HepG2 (cell line): ENCODE data around the gene PTPN14.

Source experiments
- EP300 ChIP-seq, 3 experiments: sonication (generic) in 1 of 3; formaldehyde crosslinking in 1 of 3; IDR thresholded peaks; 2 replicates each; pipeline versions ENCODE4 v1.5.1 to v1.6.1; 2011 to 2020; ENCODE audit warnings: low read depth in 2 of 3, low read length in 2 of 3, borderline replicate concordance in 1 of 3, improper control_type of control experiment in 1 of 3, mild to moderate bottlenecking in 1 of 3, missing genetic modification reagents in 1 of 3, moderate library complexity in 1 of 3
- FOSL1 ChIP-seq: sonication (generic); formaldehyde crosslinking; IDR thresholded peaks from 2 replicates; pipeline ENCODE4 v1.9.0; 2021; ENCODE audit warnings: missing genetic modification reagents, borderline replicate concordance
- MZF1 ChIP-seq: sonication (generic); formaldehyde crosslinking; IDR thresholded peaks from 2 replicates; pipeline ENCODE4 v1.8.1; 2023; ENCODE audit warnings: mild to moderate bottlenecking, missing genetic modification reagents, borderline replicate concordance
- POLR2A ChIP-seq, 2 experiments: IDR thresholded peaks; 2 replicates each; pipeline ENCODE4 v1.6.1; 2011; ENCODE audit warnings: low read depth in 2 of 2, low read length in 2 of 2, mild to moderate bottlenecking in 1 of 2, moderate library complexity in 1 of 2; ENCODE audit not compliant: insufficient read depth in 1 of 2
- SP1 ChIP-seq, 2 experiments: fragments of 450-650 bp in 1 of 2; sonication (generic) in 1 of 2; formaldehyde crosslinking in 1 of 2; IDR thresholded peaks; 2 replicates each; pipeline versions ENCODE4 v1.4.0 to v1.6.1; 2016 to 2020; ENCODE audit warnings: missing genetic modification reagents in 1 of 2
- ZNF274 ChIP-seq: sonication (generic); formaldehyde crosslinking; IDR thresholded peaks from 2 replicates; pipeline ENCODE4 v1.5.1; 2020; ENCODE audit warnings: mild to moderate bottlenecking, missing genetic modification reagents
- TF ChIP-seq, protein P1 (sequence below), 2 experiments: IDR thresholded peaks; 2 replicates each; pipeline ENCODE4 v1.6.1; 2011 to 2012; ENCODE audit warnings: low read length in 2 of 2, borderline replicate concordance in 1 of 2, low read depth in 1 of 2, mild to moderate bottlenecking in 1 of 2, moderate library complexity in 1 of 2
- TF ChIP-seq, protein P2 (sequence below): sonication (generic); formaldehyde crosslinking; IDR thresholded peaks from 2 replicates; pipeline ENCODE4 v1.5.0; 2020; ENCODE audit warnings: mild to moderate bottlenecking, missing genetic modification reagents, moderate library complexity

DNA sequence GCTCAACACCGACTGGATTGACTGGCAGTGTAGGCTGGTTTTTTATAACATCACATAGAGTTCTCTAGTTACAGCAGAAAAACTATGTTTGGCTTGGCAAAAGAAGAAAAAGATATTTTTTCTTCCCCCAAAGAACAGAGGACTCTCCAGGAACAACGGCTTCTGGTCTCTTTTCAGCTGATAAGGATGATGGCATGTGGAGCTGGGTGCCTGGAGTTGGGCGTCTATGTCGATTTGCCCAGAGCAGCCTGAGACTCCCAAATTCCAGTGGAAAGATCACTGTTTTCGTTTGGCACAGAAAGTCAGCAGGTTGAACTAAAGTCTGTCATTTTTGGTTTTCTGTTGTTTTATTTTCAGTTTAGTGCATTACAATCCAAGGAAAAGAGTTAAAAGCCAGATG is 179.3 kb downstream of the PTPN14 start:
- TF ChIP-seq, protein P1, sequence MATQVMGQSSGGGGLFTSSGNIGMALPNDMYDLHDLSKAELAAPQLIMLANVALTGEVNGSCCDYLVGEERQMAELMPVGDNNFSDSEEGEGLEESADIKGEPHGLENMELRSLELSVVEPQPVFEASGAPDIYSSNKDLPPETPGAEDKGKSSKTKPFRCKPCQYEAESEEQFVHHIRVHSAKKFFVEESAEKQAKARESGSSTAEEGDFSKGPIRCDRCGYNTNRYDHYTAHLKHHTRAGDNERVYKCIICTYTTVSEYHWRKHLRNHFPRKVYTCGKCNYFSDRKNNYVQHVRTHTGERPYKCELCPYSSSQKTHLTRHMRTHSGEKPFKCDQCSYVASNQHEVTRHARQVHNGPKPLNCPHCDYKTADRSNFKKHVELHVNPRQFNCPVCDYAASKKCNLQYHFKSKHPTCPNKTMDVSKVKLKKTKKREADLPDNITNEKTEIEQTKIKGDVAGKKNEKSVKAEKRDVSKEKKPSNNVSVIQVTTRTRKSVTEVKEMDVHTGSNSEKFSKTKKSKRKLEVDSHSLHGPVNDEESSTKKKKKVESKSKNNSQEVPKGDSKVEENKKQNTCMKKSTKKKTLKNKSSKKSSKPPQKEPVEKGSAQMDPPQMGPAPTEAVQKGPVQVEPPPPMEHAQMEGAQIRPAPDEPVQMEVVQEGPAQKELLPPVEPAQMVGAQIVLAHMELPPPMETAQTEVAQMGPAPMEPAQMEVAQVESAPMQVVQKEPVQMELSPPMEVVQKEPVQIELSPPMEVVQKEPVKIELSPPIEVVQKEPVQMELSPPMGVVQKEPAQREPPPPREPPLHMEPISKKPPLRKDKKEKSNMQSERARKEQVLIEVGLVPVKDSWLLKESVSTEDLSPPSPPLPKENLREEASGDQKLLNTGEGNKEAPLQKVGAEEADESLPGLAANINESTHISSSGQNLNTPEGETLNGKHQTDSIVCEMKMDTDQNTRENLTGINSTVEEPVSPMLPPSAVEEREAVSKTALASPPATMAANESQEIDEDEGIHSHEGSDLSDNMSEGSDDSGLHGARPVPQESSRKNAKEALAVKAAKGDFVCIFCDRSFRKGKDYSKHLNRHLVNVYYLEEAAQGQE (IDR thresholded peaks at IDR 0.05; ENCODE audit: borderline replicate concordance in 1 of 2, low read depth in 1 of 2, low read length in 2 of 2), result no peak
- TF ChIP-seq SP1 (IDR thresholded peaks at IDR 0.05) (no peak), SP1 (CRISPR knock-in tag; IDR thresholded peaks at IDR 0.05) (no peak), MZF1 (CRISPR knock-in tag) (no peak), POLR2A (IDR thresholded peaks at IDR 0.05; ENCODE audit: insufficient read depth in 1 of 2, low read depth in 2 of 2, low read length in 2 of 2) (no peak), ZNF274 (CRISPR knock-in tag) (no peak), FOSL1 (CRISPR knock-in tag) (no peak), EP300 (IDR thresholded peaks at IDR 0.05; ENCODE audit: low read depth in 2 of 2, low read length in 2 of 2) (no peak), EP300 (CRISPR knock-in tag; IDR thresholded peaks at IDR 0.05; ENCODE audit: borderline replicate concordance) (no peak)
- TF ChIP-seq, protein P2, sequence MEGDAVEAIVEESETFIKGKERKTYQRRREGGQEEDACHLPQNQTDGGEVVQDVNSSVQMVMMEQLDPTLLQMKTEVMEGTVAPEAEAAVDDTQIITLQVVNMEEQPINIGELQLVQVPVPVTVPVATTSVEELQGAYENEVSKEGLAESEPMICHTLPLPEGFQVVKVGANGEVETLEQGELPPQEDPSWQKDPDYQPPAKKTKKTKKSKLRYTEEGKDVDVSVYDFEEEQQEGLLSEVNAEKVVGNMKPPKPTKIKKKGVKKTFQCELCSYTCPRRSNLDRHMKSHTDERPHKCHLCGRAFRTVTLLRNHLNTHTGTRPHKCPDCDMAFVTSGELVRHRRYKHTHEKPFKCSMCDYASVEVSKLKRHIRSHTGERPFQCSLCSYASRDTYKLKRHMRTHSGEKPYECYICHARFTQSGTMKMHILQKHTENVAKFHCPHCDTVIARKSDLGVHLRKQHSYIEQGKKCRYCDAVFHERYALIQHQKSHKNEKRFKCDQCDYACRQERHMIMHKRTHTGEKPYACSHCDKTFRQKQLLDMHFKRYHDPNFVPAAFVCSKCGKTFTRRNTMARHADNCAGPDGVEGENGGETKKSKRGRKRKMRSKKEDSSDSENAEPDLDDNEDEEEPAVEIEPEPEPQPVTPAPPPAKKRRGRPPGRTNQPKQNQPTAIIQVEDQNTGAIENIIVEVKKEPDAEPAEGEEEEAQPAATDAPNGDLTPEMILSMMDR (CRISPR knock-in tag), result no peak
